ENCODE measurements around the gene ANAPC2.
"Not testable (repeated sequence)": the region's sequence is repeated elsewhere in the genome, so short reads cannot be mapped to it uniquely, and the experiment has no call there.

The ANAPC2 gene

GRCh38 chr9:137145731-137146526, 42.4 kb downstream of the ANAPC2 start:
- no peak for DNase-seq (ENCODE audit: low spot score)

GRCh38 chr9:137143459-137143858, 44.9 kb downstream of the ANAPC2 start:
- DNase-seq (ENCODE audit: low spot score): no peak

GRCh38 chr9:137141976-137142936, 46.1 kb downstream of the ANAPC2 start:
- no peak for DNase-seq (ENCODE audit: low spot score)

- DNase-seq (ENCODE audit: low spot score): no peak
Observed at GRCh38 chr9:137141050-137141810, 47.1 kb downstream of the ANAPC2 start.

GRCh38 chr9:137140151-137141012, 48.0 kb downstream of the ANAPC2 start:
- DNase-seq (ENCODE audit: low spot score): no peak

GRCh38 chr9:137139468-137140150, 48.8 kb downstream of the ANAPC2 start:
- no peak for DNase-seq (ENCODE audit: low spot score)

GRCh38 chr9:137138722-137139467, 49.5 kb downstream of the ANAPC2 start, which contains the start of gene GRIN1:
GRIN1 (plus strand) TSS chr9:137139154; CDS start chr9:137139487, 333 bp downstream.
- DNase-seq (ENCODE audit: low spot score): peak; percentile 15

GRCh38 chr9:137138058-137138721, 50.2 kb downstream of the ANAPC2 start:
- DNase-seq (ENCODE audit: low spot score): no peak

GRCh38 chr9:137136881-137137607, 51.3 kb downstream of the ANAPC2 start:
- DNase-seq (ENCODE audit: low spot score): no peak

- no peak for DNase-seq (ENCODE audit: low spot score)
Observed at GRCh38 chr9:137136261-137136880, 52.0 kb downstream of the ANAPC2 start.

GRCh38 chr9:137135154-137135553, 53.2 kb downstream of the ANAPC2 start:
- DNase-seq (ENCODE audit: low spot score): not testable (repeated sequence)

GRCh38 chr9:137134191-137134590, 54.2 kb downstream of the ANAPC2 start:
- DNase-seq (ENCODE audit: low spot score): no peak

GRCh38 chr9:137130176-137130755, 58.1 kb downstream of the ANAPC2 start:
- DNase-seq (ENCODE audit: low spot score): no peak

GRCh38 chr9:137129456-137130175, 58.7 kb downstream of the ANAPC2 start:
- peak; percentile 90 for DNase-seq (ENCODE audit: low spot score)

GRCh38 chr9:137128862-137129455, 59.4 kb downstream of the ANAPC2 start:
- peak; percentile 2 for DNase-seq (ENCODE audit: low spot score)

GRCh38 chr9:137128158-137128861, 60.0 kb downstream of the ANAPC2 start:
- DNase-seq (ENCODE audit: low spot score): no peak
